HG03457 (cell line): ENCODE results near the gene SSU72.

ENCODE experiments used
- ATAC-seq: cut with Tn5 transposase; IDR thresholded peaks from one replicate; pipeline ENCODE4 v1.9.1; 2021; ENCODE audit warnings: moderate number of reproducible peaks; ENCODE audit not compliant: unreplicated experiment

Gene SSU72

DNA sequence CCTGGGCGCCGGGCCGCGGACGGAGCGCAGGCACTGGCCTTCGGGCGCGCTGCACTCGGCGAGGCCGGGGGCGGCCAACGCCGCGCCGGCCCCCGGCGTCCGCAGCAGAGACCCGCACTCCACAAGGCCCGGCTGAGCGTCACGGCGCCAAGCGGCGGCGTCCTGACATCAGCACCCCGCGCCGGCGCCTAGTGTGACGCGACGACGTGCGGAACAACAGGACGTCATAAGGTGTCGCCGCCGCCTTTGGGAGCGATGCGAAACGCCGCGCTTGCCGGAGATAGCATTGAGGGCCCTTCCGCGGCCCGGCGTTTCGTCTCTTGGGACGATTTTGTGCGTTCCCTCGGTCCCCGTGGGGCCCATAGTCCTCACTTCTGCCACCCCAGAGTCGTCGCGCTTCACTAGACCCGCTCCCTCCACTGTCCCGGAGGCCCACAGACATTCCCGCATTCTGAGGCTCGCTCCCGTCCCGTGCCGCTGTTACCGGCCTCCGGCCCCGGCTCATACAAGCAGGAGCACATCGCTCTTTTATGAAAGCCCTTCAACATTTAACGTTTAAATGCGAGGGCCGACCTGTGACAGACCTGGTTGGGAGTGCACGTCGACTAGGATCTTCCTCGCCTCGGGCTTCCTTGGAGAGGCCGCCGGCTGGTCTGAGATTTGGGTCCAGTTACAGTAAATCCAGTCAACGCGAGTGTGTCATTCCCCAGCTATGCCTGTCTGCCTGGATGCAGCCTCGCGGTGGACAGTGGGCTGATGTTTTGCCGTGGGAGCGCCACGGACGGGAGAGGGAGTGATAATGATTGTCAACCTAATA lies at the start of gene SSU72:
SSU72 (minus strand) TSS at position 143 of the 817 bp plus-strand sequence. CDS start 306 bp downstream, outside the sequence.
- ATAC-seq: peak; percentile 51

- no peak for ATAC-seq
Observed at GRCh38 chr1:1623631-1624442, 49.2 kb upstream of the SSU72 start.

DNA sequence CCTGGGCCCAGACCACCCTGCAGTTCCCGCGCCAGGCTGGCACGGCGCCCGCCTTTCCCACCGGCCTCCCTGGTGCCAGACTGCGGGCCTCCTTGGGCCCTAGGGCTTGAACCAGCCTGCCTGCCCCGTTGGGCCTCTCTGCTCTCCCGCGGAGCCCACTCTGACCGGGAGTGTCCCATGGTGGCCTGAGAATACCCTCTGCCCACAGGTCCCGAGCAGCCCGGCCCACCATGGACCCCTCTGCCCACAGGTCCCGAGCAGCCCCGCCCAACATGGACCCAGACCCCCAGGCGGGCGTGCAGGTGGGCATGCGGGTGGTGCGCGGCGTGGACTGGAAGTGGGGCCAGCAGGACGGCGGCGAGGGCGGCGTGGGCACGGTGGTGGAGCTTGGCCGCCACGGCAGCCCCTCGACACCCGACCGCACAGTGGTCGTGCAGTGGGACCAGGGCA lies 48.5 kb upstream of the SSU72 start:
- no peak for ATAC-seq

DNA sequence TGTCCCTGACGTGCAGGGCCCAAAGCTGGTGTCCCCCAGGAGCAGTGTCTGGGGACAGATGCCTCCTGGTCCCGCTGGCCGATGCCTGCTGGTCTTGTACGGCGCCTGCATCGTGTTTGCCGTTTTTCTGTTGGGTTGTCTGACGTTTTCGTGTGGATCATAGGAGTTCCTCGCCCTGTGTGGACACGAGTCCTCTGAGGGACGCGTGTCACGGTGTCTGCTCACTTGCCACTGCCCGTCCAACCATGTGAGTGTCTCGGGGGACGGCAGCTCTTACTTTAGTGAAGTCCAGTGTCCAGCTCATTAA lies 48.1 kb upstream of the SSU72 start:
- no peak for ATAC-seq

DNA sequence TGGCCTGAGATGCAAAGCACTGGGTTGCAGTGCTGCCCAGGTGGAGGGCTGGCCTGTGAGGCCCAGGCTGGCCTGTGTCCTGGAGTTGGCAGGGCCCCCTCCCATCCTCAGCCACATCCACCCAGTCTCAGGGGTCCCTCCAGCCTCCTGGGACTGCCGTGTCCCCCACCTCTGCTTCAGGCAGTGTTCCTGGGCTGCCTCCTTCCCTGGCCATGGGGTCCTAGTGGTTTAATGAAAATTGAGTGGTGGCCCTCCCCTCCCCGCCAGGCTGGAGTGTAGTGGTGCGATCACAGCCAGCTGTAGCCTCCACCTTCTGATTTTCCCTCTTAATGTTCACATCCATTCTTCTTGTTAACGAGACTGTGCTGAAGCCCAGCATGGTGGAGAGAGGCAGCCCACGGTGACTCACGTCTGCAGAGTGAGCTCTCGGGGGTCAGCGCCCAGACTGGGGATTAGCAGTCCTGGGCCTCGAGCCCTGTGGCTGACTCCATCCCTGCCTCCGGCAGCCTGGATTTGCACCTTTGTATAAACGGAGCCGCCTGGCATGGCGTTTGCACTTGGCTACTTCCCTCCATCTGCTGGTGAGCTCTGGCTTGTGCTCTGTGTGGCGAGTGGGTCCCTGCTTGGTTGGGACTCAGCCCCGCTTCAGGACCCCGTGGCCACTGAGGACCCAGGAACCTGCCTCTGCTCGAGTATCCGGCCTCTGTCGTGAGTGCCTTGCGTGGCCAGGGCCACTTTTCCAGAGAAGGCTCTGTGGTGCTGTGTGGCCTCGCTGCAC lies 47.5 kb upstream of the SSU72 start:
- ATAC-seq: no peak

DNA sequence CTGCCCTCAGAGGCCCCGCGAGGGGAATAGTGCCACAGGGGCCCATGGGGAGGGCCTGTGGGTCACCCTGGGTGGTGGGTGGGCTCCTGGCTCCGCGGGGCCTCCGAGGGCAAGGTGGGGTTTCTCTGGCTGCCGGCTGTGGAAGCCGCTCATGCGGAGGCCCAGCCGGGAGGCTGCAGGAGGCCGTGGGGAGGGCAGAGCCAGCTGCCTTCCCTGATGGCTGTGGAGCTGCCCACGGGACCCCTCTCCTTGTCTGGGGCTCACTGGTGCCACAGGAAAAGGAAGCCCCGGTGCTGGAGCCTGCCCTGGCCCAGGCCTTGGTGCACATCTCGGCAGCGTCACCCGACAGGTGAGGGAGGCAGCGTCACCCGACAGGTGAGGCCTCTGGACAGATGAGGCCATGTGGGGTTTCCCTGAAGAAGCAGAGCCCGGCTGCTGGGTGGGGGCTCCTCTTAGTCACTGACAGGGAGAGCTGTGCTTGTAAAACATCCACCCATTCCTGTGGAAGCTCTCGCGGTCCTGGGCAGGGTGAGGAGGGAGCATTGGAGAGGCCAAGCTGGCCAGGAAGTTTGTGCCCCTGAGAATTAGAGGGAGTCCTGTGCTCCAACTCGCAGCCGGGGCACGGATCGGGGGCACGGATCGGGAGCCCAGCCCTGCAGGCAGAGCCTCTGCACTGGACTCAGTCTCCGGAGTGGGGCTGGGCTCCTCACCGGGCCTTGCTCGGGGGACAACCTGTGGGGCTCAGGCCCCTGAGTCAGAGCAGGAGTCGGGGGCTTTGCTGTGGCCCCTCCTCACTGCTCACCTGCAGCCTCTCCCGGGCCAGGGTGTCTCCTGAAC lies 46.7 kb upstream of the SSU72 start:
- no peak for ATAC-seq

- ATAC-seq: no peak
Observed at GRCh38 chr1:1620433-1621139, 45.9 kb upstream of the SSU72 start.

DNA sequence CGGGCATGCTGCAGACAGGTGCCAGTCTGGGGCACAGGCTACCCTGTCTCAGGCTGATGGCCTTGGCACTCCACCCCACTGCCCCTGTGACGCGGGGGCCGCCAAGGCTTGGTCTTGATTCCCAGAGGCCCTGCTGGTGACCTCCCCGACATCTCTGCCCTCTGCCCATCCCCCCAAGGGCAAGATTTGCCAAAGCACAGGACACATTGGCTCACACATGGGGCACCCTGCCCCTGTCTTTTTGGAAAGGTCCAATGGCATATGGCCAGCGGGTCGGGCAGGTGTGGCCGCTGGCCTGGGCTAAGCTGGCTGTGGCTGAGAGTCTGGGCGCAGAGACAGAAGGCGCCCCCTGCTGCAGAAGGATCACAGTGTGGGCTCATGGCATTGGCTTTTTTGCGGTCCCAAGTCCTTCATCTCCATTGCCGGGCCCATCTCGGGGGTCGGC lies 45.3 kb upstream of the SSU72 start:
- no peak for ATAC-seq

- no peak for ATAC-seq
Observed at GRCh38 chr1:1618396-1619068, 43.9 kb upstream of the SSU72 start.

GRCh38 chr1:1617925-1618324 lies 43.3 kb upstream of the SSU72 start:
- ATAC-seq: no peak

DNA sequence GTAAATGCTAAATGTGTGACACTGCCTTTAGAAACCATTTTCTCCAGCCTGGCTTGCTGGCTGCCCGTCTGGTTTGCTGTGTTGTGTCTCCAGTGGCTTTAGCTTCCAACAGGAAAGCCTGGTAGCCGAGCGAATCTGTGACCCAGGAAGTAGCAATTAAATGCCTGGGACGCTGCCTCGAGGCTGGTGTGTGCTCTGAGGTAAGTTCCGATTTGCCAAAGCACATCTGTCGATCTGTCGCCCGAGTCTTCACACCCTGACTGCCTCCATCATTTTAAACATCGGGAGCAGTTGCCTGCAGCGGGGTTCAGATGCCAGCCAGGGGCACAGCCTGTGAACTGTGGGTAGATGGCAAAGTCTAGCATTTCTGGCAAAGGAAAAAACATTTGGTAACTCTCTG lies 42.9 kb upstream of the SSU72 start:
- no peak for ATAC-seq

GRCh38 chr1:1616838-1617237 lies 42.2 kb upstream of the SSU72 start:
- ATAC-seq: no peak

DNA sequence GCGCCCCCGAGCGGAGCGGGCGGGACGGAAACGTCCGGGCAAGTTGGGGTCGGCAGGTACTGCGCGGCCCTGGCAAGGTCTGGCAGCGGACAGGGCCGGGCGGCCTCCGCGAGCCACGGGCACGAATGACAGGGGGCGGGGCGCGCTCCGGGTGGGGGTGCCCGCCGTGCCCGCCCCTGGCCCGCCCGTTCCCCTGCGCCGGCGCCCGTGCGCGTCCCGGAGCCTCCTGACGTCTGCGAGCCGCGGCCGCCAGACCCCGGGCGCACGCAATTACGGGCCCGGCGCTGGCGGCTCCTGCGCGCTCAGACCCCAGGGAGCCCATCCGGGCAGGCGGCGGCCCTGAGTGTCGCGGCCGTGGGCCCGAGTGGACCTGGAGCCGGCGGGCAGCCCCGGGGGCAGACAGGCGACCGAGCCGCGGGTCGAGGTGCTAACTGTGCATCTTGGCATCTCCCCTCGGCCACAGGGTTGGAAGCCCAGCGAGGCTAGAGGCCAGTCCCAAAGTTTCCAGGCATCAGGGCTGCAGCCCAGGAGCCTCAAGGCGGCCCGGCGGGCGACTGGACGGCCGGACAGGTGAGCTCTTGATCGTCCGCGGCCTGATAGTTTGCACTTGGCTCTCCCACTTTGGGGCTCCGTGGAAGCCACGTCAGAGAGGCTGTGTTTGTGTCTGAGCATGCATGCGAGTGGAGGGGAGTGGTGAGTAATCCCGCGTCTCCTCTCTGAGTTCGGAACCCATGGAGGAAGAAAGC lies 41.6 kb upstream of the SSU72 start:
- ATAC-seq: no peak

DNA sequence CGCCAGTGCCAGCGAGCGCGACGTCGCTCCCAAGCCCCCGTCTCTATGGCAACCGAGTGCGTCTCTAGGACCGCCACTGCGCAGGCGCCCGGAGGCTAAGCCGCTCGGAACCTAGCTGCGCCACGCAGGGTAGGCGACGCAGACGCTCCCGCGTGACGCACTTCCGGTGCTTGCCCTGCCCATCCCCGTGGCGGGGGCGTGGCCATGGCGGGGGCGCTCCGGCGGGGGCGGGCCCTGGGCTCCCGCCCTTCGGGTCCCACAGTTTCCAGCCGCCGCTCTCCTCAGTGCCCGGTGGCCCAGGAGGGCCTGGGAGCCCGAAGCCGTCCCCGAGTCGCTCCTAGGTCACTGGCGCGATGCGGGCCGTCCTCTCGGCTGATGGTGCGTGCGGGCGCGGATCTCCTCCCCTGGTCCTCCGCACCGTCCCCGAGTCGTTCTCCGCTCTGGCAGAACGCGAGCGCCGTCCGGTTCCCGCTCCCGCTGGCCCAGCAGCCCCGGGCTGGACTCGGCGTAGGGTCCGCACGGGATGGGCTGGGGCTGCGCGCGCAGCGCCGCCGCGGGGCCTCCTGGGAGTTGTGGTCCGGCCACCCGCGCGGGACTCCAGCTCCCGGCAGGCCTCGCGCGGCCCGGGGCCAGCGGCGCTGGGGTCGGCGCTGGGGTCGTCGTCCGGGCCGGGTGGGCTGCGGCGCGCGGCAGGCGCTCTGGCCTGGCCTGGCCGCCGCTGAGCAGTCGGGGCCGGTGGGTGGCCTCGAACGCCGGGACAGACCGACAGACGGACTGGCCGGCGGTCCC lies 40.8 kb upstream of the SSU72 start, which contains the start of gene MIB2:
MIB2 (plus strand) TSS at position 245 of the 789 bp plus-strand sequence. CDS start 7,953 bp downstream, outside the sequence.
- ATAC-seq: peak; percentile 65

GRCh38 chr1:1614954-1615255 lies 40.2 kb upstream of the SSU72 start:
- no peak for ATAC-seq

- ATAC-seq: no peak
Observed at GRCh38 chr1:1614204-1614953, 39.7 kb upstream of the SSU72 start.

GRCh38 chr1:1613509-1614082 lies 38.9 kb upstream of the SSU72 start:
- ATAC-seq: no peak
